OCI-M2 (cell line): ENCODE results near the gene STK32B.

Experiments
- DNase-seq: peaks from one replicate; lab custom pipeline; 2025; ENCODE audit not compliant: unreplicated experiment; lab: John Stamatoyannopoulos, UW

The STK32B gene

GRCh38 chr4:5338531-5338930, 287.3 kb downstream of the STK32B start:
- no peak for DNase-seq

- no peak for DNase-seq
Observed at GRCh38 chr4:5340991-5341451, 289.7 kb downstream of the STK32B start.

- DNase-seq = no peak
Observed at GRCh38 chr4:5341526-5341925, 290.2 kb downstream of the STK32B start.

GRCh38 chr4:5355846-5356245, 304.6 kb downstream of the STK32B start:
- DNase-seq = no peak

- DNase-seq = no peak
Observed at GRCh38 chr4:5357870-5358269, 306.6 kb downstream of the STK32B start.

GRCh38 chr4:5361968-5362367, 310.7 kb downstream of the STK32B start:
- no peak for DNase-seq

GRCh38 chr4:5364406-5364805, 313.1 kb downstream of the STK32B start:
- no peak for DNase-seq

- DNase-seq = no peak
Observed at GRCh38 chr4:5365071-5366008, 314.1 kb downstream of the STK32B start.

GRCh38 chr4:5366009-5366386, 314.7 kb downstream of the STK32B start:
- DNase-seq = no peak

- DNase-seq = no peak
Observed at GRCh38 chr4:5366421-5366820, 315.1 kb downstream of the STK32B start.

- no peak for DNase-seq
Observed at GRCh38 chr4:5368426-5368825, 317.1 kb downstream of the STK32B start.

GRCh38 chr4:5370286-5370685, 319.0 kb downstream of the STK32B start:
- DNase-seq = no peak

- DNase-seq = no peak
Observed at GRCh38 chr4:5371415-5372190, 320.3 kb downstream of the STK32B start.

GRCh38 chr4:5372198-5372597, 320.9 kb downstream of the STK32B start:
- no peak for DNase-seq

- no peak for DNase-seq
Observed at GRCh38 chr4:5373327-5373726, 322.0 kb downstream of the STK32B start.

GRCh38 chr4:5374592-5374991, 323.3 kb downstream of the STK32B start:
- no peak for DNase-seq

GRCh38 chr4:5374994-5375393, 323.7 kb downstream of the STK32B start:
- DNase-seq = no peak

GRCh38 chr4:5376015-5376414, 324.7 kb downstream of the STK32B start:
- DNase-seq = no peak

- no peak for DNase-seq
Observed at GRCh38 chr4:5378002-5378401, 326.7 kb downstream of the STK32B start.

- DNase-seq = no peak
Observed at GRCh38 chr4:5379895-5380294, 328.6 kb downstream of the STK32B start.

- DNase-seq = no peak
Observed at GRCh38 chr4:5381961-5382441, 330.7 kb downstream of the STK32B start.
